Stimulated activated CD4-positive, alpha-beta T cell treated with anti-CD3 and anti-CD28 coated beads, Interleukin-12 subunit alpha, Interleukin-12 subunit beta, amount 100 ng/mL, for 24 hours (primary cell): ENCODE data around the gene TRMT5.

Source experiments
- DNase-seq, 2 experiments: peaks; one replicate each; pipeline ENCODE4 v3.0.0-alpha.2; 2020; ENCODE audit warnings: low read depth in 2 of 2

The TRMT5 gene

DNA sequence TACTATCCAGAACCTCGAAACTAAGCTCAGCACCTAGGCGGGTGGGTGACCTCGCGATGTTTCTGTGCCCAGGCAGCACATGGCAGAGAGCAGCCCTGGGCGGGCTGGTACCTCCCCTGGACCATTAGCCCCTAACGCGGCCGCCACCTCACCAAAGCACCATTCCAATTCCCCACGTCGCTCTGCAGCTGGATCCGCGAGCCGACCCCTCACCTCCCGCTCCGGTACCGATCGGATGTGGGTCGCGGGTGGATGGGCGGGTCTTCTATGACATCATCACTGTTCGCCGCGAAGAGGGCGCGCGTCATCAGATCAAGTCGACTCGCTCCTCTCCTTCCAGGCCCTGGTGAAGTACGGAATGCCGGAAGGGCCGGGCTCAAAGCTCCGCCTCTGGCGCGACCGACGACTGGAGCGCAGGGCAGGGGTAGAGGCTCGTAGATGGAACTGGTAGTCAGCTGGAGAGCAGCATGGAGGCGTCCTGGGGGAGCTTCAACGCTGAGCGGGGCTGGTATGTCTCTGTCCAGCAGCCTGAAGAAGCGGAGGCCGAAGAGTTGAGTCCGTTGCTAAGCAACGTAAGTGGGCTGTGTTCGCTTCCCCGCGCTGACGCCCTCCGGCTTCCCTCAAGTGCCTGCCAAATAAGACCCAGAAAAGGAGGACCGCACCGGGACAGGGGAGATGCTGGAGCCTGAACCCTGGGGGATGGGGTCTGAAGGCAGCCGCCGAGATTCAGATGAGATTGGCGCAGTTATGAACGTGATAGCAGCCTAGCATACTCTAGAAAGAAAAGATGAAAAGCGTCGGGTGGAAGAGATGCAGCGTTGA is at the start of gene TRMT5, which contains the start of gene SLC38A6:
Gene TRMT5, minus strand, starts transcription at position 269 of the 822 bp plus-strand sequence. Its CDS starts 106 bp downstream, at position 163.
Gene SLC38A6, plus strand, starts transcription at position 435 of the 822 bp plus-strand sequence. Its CDS starts 33 bp downstream, at position 468.
- peak; percentile 90 for DNase-seq

GRCh38 chr14:61026526-61026925 is 45.6 kb upstream of the TRMT5 start:
- DNase-seq, result no peak

- DNase-seq, result peak in 1 of 2 experiments; percentile 23
These were observed 44.7 kb upstream of the TRMT5 start for GRCh38 chr14:61025251-61026223.

DNA sequence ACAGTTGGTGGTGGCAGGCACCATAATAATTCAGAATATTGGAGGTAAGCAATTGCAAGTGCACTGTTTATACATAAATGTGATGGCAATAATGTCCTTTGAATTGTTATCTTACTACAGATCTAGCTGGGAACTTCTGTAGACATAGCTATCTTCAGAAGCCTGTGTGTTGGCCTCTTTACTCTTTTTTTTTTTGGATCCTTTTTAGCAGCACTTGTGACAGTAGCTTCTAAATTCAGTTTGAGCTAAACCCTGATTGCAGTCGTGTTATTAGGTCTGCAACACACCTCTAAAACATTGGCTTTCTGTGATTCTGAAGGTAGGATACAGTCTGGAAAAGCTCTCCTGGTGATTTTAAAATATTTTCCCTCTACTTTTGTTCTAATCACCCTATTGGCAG is 38.7 kb upstream of the TRMT5 start:
- no peak for DNase-seq

GRCh38 chr14:61003571-61003970 is 22.7 kb upstream of the TRMT5 start:
- DNase-seq, result no peak

GRCh38 chr14:60999536-60999935 is 18.7 kb upstream of the TRMT5 start:
- no peak for DNase-seq

- DNase-seq, result no peak
These were observed 17.7 kb upstream of the TRMT5 start for GRCh38 chr14:60998617-60999016.

- DNase-seq, result no peak
These were observed 8.7 kb upstream of the TRMT5 start for GRCh38 chr14:60989599-60989998.

DNA sequence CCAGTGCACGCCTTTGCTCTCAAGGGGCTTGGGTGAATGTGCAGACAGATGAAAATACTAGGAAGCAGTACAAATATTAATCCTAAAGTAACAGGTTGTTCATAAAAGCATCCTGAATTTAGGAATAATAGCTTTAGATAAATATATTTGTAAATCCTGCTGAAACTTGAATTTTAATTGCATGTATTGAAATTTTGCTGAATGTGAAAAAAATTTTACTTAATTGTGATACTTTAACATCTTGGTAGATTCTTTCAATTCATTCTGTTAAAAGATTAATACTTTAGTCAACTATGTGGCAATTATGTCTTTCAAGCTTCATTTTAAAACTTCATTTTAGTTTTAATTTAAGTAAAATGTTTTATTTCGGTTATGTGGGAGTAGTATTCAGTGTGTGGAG is 5.6 kb upstream of the TRMT5 start:
- no peak for DNase-seq

GRCh38 chr14:60984196-60984595 is 3.3 kb upstream of the TRMT5 start:
- no peak for DNase-seq

GRCh38 chr14:60981633-60982455 is 965 bp upstream of the TRMT5 start:
- DNase-seq, result no peak

DNA sequence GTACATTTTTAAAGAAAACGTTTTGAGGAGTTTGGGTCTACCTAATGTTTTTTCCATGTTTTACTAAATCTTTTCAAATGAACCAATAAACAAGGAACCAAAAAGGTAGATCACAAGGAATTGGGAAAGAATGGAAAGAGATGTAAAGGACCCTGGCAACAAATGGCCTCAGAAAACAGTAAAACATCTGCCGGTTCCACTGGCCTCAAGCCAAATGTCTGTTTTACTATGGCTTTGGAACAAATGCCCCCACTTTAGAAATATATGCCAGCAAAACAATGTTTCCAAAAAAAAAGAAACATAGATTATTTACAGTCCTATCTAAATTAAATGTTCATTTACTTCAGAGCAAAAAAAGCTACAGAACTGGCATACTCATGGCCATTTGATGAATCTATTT is 3.0 kb downstream of the TRMT5 start:
- no peak for DNase-seq

DNA sequence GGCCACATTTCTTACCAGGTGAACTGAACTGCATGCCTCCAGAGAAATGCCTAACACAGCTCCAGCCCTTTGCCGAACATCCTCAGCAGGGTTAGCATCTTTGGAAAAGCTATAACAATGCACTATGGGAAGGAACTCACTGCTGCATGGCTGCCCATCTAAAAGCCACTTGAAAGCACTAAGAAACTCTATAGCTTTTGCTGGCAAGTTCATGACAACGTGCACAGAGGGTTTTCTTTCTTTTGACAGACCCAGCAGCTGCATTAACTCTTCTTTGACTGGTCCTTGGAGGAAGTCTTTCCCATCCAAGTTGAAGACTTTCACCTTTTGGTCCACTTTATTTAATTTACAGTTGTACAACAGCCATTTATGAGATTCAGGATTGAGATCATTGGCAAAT is 5.3 kb downstream of the TRMT5 start:
- no peak for DNase-seq

- no peak for DNase-seq
These were observed 6.7 kb downstream of the TRMT5 start for GRCh38 chr14:60974090-60974651.

DNA sequence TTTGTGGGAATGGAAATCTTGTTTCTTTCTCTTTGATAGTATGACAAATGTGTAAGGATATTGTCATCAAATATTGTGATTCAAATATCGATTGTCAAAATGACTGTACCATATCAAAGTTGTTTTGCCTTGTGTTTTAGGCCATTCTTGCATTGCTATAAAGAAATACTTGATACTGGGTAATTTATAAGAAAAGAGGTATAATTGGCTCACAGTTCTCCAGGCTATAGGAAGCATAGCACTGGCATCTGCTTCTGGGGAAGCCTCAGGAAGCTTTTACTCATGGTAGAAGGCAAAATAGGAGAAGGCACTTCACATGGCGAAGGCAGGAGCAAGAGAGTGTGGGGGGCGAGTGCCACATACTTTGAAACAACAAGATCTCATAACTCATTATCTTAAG is 7.8 kb downstream of the TRMT5 start:
- DNase-seq, result no peak

GRCh38 chr14:60972295-60972694 is 8.6 kb downstream of the TRMT5 start:
- no peak for DNase-seq

GRCh38 chr14:60971271-60971670 is 9.6 kb downstream of the TRMT5 start:
- DNase-seq, result no peak

DNA sequence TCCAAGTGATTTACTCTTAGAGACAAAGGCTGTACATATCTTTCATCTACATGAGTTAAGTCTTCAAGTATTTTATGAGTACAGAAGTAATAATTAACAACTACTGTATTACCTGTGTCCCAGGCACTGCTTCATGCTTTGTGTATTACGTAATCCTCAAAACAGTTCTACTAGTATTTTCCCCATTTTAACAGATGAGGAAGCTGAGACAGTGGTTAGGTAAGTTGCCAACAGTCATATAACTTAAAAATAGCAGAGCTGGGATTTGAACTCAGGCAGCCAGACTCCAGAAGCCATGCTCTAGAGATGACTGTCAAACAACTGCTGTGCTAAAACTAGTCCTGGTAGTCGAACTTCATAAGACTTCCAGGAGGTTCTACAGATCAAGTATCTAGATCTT is 10.7 kb downstream of the TRMT5 start:
- DNase-seq, result no peak

- no peak for DNase-seq
These were observed 12.2 kb downstream of the TRMT5 start for GRCh38 chr14:60968671-60969070.

- no peak for DNase-seq
These were observed 12.8 kb downstream of the TRMT5 start for GRCh38 chr14:60968099-60968498.

GRCh38 chr14:60965402-60965801 is 15.5 kb downstream of the TRMT5 start:
- no peak for DNase-seq
